SK-N-MC (cell line): ENCODE measurements around the gene PTPRJ.

Experiments used
- EZH2 ChIP-seq: fragments of 200-600 bp; sonication (generic); IDR thresholded peaks from one replicate; pipeline ENCODE4 v1.6.1; 2017; ENCODE audit warnings: antibody characterized with exemption
- POLR2AphosphoS5 ChIP-seq: IDR thresholded peaks from 2 replicates; pipeline ENCODE4 v1.6.1; 2012; ENCODE audit warnings: mild to moderate bottlenecking, low read depth, low read length, borderline replicate concordance

DNA sequence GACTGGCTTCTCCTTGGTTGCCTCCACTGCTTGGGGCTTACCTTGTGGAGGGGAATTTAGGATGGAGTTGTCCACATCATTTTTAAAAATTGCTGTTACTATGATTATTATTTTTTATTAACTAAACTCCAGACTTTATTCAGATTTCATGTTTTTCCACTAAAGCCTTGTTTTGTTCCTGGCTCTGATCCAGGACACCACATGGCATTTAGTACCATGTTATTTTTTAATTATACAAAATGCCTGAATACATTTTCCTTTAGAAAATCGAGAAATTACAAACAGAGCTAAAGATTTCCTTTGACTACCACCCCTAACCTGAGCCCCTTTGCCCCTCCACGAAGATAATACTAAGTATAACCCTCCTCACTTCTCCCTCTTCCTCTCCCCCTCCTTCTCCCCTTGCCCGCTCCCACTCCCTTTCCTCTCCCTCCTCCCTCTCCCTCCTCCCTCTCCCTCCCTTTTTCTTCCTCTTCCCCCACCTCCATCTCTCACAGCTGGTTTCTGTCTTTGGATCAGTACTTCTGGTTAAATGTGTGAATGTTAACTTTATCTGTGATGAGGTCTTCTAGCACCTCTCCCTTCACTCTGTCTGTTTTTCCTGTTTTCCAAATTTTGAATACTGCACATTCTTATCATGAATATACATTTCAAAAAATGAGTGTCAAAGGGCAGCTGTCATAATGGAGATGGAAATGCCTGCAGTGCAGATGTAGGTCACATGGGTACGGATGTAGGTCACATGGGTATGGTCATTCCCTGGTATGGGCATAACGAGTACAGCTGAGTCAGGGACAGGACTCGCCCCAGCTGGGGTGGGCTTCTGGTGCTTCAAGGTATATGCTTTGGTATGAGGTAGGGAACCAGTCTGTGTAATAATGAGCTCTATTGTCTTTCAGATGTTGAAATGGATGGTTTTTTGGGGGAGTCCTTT lies 181.9 kb downstream of the PTPRJ start:
- no peak for TF ChIP-seq POLR2AphosphoS5
- no peak for TF ChIP-seq EZH2
